Suprapubic skin (tissue), 3 donors: ENCODE measurements around the gene TPK1.

ENCODE experiments used
- CTCF ChIP-seq, 2 donors: fragments of 200-600 bp in 1 of 2; fragments of 450-650 bp in 1 of 2; sonication (generic) in 1 of 2; IDR thresholded peaks; one replicate each; pipeline ENCODE4 v1.5.1; 2016 to 2019; ENCODE audit warnings: antibody characterized with exemption in 2 of 2, mild to moderate bottlenecking in 1 of 2, moderate library complexity in 1 of 2
- EP300 ChIP-seq: sonication (generic); formaldehyde crosslinking; IDR thresholded peaks from one replicate; pipeline ENCODE4 v1.6.1; 2017; ENCODE audit warnings: antibody characterized with exemption

DNA sequence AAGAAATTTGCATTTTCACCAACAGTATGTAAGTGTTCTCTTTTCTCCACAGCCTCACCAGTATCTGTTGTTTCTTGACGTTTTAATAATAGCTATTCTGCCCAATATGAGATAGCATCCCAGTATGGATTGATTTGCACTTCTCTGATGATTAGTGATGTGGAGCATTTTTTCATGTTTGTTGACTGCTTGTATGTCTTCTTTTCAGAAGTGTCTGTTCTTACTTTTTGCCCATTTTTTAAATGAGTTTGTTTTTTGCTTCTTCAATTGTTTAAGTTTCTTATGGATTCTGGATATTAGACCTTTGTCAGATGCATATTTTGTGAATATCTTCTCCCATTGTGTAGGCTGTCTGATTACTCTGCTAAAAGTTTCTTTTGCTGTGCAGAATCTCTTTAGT lies 12.2 kb upstream of the TPK1 start:
- no peak for TF ChIP-seq CTCF (IDR thresholded peaks at IDR 0.05)
- TF ChIP-seq EP300 = no peak
